Activated CD4-positive, CD25-positive, alpha-beta regulatory T cell treated with anti-CD3 and anti-CD28 coated beads, Interleukin-2, amount 50 U/mL, for 72 hours (primary cell): ENCODE measurements around the gene ZNF654.
"Not testable (repeated sequence)": the region's sequence is repeated elsewhere in the genome, so short reads cannot be mapped to it uniquely, and the experiment has no call there.

ENCODE experiments used
- DNase-seq: peaks from one replicate; pipeline ENCODE4 v3.0.0; 2021

Gene ZNF654

DNA sequence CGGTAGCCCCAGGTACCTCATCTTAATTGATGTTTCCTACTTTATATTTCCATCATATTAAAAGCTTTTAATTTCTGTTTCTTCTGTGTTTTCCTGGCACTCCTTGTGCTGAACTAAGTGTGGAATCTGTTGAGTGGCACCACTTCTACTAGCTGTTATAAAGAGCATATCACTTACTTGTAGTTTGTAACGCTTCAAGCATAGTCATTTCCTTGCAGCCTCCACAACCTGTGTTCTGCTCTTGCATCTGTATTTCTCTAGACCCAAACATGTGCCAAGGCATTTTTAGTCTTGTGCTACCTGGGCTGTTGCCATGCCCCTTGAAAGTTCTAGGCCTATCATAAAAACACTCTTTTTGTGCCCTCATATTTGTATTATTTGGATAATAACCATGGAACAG, 16.0 kb downstream of the ZNF654 start:
- DNase-seq: no peak

DNA sequence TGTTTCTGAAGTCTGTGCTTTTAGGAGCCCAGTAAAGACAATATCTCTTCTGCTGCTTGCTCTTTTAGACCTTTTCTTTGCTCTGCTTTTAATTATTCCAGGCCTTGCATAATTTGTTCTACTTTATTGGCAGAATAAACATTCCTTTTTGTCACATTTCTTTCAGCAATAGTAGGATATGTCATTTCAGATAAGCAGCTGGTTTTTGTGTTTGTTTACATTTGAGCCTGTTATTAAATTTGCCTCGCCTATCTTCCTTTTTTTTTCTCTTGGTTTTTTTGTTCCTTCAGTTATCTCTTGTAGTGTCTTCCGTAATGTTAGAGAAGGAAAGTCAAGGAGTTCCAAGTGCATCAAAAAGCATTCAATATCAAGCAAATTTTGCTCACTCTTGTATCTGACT, 16.4 kb downstream of the ZNF654 start:
- no peak for DNase-seq

DNA sequence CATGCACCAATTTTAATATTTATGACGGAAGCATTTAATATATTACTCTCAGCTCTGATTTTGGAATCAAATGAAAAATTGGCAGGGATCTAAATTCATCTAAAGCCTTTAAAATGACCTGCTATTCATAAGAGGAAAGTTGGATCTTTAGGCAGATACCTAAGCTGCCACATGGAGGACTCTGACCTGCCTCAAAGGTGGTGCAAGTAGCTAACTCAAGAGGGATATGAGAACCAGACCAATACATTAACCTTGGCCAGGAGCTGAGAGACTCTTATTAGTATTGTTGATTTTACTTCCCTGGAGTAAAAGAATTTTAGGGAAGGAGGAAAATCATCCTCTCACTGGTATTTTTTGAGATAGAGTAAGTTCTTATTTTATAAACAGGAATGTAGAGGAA, 17.7 kb downstream of the ZNF654 start:
- DNase-seq: no peak

DNA sequence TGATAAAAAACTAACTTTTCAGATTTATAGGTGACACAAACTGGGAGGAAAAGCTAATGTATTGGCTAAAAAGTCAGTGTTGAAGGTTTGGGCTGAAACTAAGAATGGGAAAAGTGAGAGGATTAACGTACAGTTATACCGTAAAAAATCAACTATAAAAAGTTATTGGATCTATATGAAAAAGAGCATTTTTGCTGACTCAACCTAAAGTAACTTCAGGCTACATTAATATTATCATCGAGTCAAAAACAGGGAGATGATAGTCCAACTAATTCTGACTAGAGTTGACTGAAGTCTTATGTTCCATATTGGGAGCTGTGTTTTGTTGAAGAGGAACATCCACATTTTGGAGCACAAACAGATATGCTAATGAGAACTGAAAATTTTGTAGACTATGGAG, 19.9 kb downstream of the ZNF654 start:
- no peak for DNase-seq

DNA sequence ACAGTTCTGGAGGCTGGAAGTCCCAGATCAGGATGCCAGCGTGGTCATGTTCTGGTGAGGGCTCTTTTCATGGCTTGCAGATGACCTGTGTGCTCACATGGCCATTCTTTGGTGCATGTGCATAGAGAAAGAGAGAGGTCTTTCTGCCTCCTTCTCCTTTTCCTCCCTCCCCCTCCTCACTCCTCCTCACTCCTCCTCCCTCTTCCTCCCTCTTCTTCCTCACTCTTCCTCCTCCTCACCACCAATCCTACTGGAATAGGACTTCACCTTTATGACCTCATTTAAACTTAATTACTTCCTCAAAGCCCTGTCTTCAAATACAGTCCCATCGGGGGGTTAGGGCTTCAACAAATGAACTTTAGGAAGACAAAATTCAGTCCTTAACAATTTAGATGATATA, 23.8 kb downstream of the ZNF654 start:
- no peak for DNase-seq

DNA sequence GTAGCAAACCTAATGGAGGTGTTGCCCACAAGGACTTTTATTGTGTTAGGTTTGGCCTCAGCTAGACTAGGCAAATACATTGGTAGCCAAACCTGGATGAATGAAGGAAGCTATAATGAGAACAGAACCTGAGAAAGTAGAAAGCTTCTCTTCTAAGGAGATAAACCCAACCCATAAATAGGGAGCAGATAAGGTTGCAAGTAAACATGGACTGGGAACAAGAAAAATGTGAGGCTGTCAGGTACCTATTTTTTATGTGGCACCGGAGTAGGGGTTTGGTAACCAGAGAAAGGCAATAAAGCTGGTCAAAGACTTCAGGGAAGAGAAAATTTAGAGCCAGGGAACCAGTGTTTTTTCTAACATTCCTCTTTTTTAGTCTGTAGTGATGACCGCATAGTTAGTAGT, 25.0 kb downstream of the ZNF654 start:
- DNase-seq: no peak

DNA sequence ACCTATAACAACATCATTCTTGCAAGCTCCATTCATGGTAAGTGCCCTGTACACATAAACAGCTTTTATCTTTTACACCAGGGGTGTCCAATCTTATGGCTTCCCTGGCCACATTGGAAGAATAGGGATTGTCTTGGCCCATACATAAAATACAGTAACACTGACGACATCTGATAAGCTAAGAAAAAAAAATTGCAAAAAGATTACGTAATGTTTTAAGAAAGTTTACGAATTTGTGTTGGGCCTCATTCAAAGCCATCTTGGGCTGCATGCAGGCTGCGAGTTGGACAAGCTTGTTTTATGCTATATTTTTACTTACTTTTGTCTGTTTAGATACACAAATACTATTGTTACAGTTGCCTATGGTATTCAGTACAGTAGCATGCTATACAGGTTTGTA, 31.6 kb downstream of the ZNF654 start:
- no peak for DNase-seq

DNA sequence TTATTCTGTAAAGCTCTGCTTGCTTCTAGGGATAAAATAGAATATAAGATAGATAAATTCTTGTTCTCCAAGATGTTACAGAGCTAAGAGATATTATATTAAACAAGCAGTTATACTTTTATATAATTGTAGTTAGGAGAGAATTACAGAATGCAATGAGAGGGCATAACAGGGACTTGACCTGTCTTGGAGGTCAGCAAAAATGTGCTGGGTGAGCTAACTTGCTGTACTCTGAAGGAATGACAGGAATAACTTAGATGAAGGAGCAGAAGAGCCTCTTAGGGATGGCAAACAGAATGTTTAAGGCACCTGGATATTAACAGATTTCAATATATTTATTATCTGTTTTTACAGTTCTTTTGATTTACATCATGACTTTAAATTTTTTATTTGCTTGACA, 33.2 kb downstream of the ZNF654 start:
- no peak for DNase-seq

DNA sequence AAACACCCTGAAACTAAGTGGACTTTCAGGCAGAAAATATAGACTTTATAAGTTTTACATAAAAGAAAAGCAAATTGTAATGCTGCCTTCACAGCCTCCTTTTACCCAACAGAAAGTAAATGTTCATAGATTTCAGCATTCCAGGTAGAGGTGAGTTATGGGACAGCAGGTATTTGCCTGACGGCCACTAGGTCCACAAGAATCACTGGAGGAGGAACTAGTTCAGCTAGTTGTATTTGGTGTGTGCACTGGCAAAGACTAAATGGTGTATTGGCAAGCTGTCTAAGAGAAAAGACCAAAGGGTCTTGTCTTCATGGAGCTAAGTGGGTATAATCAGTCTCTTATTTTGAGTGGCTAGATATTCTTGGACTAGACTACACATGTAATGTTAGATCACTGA, 34.2 kb downstream of the ZNF654 start:
- DNase-seq: no peak

DNA sequence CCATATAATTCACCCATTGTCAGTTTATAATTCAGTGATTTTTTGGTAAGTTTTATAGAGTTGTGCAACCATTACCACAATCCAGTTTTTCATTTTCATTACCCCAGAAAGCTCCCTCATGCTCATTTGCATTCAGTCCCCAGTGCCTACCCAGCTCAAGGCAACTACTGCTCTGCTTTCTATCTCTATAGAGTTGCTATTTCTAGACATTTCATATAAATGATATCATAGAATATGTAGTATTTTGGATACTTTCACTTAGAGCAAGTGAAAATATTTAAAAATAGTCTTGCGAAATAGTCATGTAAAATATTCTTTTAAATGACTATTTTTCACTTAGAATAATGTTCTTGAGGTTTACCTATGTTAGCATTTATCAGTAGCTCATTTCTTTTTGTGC, 42.1 kb downstream of the ZNF654 start:
- DNase-seq: no peak

DNA sequence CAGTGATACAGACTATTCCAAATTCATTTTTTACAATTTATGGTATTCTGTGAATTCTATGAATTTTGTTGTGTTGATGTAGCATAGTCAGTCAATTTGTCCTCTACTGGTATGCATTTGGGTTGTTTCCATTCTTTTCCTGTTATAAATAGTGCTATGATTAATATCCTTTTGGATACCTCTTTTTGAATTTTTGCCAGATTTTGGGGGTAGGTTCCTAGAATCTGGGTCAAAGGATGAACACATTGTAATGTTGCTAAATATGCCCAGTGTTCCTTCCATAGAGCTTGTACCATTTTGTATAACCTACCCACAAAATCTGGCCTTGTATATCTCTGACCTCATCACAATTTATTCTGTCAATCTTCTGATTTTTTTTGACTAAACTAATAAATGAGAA, 46.3 kb downstream of the ZNF654 start:
- no peak for DNase-seq

DNA sequence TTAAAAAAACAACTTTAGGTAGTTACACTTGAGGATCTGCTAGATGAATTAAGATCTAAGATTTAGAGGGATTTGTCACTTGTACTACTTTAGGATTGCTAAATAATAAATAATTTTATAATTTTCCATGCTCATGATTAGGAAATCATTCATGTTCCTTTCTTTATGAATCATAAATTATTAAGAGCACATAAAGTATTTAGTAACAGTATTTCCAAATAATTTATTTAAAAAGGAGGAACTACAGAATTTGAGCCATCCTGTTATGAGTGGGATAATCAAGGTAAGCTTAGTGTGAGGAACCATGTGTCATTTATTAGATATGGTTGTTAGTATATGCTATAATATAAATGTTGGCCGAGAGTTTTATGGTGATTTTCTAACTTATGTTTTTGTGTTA, 53.2 kb downstream of the ZNF654 start:
- DNase-seq: no peak

DNA sequence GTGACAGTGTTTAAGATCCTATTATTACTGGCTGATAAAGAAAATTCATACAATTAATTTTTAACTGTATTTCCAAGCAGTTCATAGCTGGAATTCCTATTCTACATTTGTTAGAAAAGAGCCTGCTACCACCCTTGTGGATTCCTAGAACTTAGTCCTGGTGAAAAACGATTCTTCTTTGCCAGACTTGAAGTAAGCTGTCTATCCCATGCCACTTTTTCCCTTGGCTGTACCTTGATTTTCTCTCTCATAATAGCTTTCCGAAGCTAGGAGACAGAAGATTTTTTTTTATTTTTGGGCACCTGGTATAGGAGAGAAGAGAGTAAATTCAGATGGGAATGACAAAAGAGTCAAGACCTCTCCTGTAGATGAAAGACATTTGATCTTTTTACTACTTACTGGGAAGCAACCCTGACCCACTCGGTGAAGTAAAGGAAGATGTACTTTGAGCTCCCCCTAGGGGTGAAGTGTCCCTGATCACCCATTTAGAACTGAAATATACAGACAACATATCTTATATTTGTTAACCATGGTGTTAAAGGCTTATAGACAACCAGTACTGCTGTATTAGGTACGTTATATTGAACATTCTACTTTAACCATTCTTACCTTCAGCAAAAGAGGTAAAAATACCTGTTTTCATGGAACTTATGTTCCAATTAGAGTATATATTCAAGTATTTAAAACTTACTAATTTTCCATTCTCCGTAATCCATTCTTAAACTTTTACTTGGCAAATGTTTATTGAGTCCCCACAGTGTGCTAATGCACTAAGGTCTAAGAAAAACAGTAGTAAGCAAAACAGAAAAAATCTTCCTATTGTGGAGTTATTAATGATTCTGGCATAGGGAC, 54.5 kb downstream of the ZNF654 start:
- DNase-seq: peak; percentile 30

DNA sequence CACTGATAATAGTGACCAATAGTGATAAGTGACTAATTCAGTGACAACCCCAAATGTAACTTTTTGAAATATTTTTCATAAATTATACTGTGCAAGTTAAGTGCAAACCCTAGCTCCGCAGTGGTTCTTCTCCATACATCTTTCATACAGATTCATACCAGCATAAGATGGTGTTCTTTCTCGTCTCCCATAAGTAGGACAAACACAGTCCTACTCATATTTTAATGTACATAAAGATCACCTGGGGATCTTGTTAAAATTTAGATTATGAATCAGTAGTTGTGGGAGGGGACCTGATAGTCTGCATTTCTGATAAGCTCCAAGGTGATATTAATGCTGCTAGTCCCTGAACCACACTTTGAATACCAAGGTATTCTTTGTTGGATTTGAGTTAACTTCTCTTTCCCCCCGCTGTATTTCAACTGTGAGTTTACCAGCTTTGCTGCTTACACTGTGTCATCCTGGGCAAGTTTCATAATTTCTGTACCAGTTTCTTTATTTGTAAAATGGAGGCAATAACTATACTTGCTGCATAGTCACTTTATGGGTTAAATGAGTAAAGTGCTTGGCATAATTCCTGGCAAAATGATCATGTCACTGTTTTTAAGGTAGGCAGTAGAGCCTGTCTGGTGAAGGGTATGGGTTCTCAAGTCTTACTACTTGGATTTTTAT, 56.0 kb downstream of the ZNF654 start:
- no peak for DNase-seq

DNA sequence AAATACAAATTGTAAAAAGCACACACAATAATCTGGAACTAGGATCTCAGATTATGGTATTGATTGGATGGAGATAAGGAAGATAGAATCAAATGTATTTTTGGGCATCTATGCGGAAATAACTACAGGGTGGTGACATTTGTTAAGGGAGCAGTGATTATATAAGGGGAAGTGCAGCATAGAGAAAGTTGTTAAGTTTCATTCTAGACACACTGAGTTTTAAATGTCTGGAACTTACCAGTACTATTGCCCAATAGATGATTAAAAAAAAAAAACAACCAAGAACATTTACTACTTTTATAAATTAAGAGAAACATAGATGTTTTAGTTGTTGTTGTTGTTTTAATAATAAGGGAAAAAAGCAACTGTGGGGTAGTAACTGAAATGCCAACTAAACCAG, 58.6 kb downstream of the ZNF654 start:
- no peak for DNase-seq

DNA sequence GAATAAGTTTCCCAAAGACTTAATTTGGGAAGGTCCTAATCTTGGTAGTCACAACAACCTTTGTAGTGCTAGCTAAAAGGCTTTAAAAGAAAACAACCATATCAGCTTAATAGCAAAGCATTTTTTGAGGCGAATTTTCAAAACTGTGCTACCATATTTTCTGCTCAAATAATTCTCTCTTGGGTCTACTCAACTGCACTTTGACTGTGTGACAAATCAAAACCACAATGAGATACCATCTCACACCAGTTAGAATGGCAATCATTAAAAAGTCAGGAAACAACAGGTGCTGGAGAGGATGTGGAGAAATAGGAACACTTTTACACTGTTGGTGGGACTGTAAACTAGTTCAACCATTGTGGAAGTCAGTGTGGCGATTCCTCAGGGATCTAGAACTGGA, 59.5 kb downstream of the ZNF654 start:
- DNase-seq: not testable (repeated sequence)

DNA sequence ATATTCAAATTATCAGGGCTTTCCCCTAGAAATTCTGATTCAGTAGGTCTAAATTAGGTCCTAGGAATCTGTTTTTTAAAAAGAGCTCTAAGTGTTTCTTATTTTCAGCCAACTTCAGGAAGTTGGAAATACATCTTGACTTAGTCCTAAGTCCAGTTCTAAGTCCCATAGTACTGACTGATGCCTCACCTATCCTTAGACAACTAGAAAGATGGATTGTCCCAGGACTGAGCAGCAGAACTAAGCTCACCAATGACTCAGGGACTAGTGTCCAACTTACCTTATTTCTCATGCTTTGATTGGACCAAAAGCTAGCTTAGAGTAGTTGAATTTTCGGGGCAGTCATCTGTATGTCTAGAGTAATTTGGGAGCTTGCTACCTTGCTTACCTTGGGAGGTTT, 64.5 kb downstream of the ZNF654 start:
- DNase-seq: no peak

DNA sequence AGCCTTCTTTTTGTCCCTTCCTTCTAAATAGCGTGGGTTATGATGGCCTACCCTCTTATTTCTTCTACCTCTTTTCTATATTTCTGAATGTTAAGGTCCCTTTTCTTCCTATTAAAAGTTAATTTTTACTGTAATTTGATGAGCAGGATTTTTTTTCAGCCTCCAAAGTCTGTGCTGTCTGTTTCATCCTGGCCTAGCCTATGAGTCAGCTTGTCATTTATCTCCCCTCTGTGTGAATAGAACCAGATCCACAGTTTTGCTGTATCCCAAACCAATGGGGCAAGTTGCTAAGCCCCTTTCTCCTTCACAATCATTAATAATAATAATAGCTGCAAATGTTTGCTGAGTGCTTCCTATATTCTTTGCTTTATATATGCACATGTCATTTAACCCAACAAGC, 72.6 kb downstream of the ZNF654 start:
- no peak for DNase-seq

DNA sequence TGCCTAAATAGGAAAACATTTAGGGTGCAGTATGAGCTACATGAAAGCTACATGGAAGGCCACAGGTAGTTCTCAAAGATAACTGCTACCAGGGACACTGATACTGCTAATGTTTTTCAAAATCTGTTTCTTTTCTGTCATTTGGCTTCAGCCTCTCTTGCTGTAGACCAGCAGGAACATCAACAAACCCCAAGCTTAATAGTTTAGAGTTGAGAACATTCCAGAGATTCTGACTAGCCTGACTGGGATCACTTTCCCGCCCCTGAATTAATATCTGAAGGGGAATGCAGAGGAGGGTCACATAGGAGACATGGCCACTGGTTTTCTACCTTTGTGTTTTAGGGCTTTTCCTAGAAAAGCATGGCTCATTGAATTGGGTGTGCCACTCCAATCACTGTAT, 73.8 kb downstream of the ZNF654 start:
- DNase-seq: no peak

DNA sequence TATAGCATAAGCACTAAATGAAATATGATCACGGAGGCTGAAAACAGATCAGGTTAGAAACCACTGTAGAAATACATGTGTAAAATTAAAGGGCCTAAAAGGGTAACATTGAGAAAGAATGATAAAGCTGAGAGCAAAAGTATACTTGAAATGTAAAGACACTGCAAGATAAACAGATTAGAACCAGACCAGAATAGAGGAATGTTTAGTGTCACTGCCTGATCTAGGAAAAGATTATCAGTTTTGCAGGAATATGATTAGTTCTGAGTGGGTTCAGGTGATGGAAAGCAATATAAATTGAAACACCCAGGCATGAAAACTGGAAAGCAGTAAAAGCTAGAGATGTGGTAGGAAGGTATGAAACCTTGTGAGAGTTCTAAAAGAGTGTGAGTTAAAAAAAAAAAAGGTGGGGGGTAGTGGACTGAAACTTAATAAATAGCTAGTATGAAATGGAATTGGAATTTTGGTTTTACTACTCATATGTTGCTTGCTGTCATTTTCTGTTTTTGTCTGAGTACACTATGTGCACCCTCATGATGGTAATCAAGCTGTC, 74.7 kb downstream of the ZNF654 start:
- no peak for DNase-seq

DNA sequence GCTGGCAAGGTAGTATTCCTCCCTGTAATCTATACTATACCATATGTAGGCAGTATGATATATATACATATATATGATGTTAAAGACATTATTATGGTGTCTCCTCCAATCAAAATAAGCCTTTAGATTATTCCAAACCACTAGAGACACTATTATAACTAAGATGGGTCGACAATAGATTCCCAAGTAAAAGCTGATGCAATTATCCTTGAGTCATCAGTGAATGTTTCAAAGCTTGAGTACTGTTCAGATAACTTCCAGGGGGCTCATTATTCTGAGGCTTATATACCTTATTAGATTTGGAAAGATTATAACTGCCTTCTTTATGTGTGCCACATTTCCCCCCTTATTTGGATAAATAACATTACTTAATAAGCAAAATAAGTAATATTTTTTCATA, 78.8 kb downstream of the ZNF654 start:
- DNase-seq: no peak

DNA sequence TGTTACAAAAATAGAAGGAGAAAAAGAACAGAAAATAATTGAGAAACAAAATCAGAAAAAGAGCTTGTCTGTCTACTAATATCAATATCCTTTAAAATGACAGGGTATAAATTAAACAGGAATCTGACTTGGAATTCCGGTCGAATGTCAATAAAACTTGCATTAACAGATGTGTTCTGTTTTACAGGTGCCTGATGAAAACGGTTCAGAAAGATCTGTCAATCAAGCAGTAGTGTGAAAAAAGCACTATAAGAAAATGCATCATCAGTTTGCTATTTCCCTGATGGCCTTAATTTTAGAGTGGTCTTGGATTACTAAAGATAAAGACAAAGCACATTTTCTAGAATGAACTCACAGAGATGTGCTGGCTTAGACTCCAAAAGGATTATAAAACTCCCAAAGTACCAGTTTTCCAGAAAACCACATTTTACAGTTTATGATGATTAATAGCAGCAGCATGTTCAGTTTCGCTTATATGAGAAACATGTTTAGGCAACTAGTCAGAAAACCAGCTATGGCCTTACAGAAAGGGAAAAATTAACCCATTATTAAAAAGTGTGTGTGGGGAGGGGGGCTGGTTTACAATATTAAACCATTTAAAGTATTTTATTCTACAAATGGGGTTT, 82.5 kb downstream of the ZNF654 start:
- no peak for DNase-seq

DNA sequence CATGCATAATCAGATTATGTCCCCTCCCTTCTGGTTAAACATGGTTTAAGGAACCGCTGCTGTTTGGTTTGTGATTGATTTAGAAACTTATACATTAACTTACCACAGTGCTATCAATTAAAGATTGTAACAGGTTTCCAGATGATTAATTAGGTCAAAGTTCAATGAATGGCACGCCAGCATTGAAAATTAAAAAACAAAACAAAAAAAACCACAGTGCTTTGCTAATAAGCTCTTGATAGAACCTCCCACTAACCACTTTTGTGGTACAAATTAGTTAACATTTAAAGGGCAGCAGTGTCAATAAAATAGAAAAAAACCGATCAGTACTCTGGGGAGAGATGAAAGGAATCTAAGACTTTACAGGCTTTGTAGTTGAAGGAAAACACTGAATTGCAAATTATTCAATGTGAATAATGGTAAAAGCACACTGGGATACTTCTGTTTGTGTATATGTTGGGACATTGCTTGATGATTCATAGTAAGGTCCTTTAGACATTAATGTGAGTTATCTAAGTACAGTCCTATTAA, 83.1 kb downstream of the ZNF654 start:
- DNase-seq: no peak

DNA sequence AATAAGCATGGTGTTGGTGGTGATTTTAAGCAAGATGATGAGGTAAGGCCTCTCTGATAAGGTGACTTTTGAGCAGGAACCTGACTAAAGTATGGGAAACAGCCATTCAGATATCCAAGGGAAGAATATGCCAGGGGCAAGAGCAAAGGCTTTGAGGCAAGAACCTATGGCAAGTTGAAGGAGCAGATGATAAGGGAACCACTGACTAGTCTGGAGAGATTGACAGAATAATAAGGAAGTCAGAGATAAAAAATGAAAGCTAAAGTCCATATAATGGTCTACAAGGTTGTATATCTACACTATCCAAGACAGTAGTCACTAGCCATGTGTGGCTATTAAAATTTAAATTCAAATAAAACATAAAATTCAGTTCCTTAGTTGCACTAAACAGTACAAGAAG, 88.2 kb downstream of the ZNF654 start:
- no peak for DNase-seq
